Sigmoid colon (tissue), 7 donors: ENCODE measurements around the gene MGAT5. TPM values are rescaled to one million over a fixed set of nuclear protein-coding genes. Genes with fewer than 3 reads are reported as not detected.

Source experiments
- DNase-seq: peaks from one replicate; pipeline ENCODE4 v3.0.0-alpha.2; 2019
- H3K27ac ChIP-seq, 4 donors: fragments of 200-600 bp; sonication (generic); one replicate each; pipeline ENCODE4 v1.5.1; 2016 to 2019; ENCODE audit warnings: mild to moderate bottlenecking in 1 of 4
- H3K27me3 ChIP-seq, 3 donors: fragments of 200-600 bp; sonication (generic); one replicate each; pipeline ENCODE4 v1.5.1; 2019; ENCODE audit warnings: mild to moderate bottlenecking in 1 of 3
- H3K36me3 ChIP-seq, 4 donors: fragments of 200-600 bp; sonication (generic); one replicate each; pipeline ENCODE4 v1.5.1; 2016 to 2019
- H3K4me1 ChIP-seq, 4 donors: fragments of 200-600 bp; sonication (generic); one replicate each; pipeline ENCODE4 v1.5.1; 2017 to 2019
- H3K4me3 ChIP-seq, 4 donors: fragments of 200-600 bp; sonication (generic); one replicate each; pipeline ENCODE4 v1.5.1; 2017 to 2019; ENCODE audit warnings: mild to moderate bottlenecking in 2 of 4, moderate library complexity in 1 of 4
- H3K9me3 ChIP-seq, 4 donors: fragments of 200-600 bp in 3 of 4; sonication (generic) in 3 of 4; one replicate each; pipeline versions ENCODE4 v1.5.1 to v1.6.1; 2013 to 2019
- EP300 ChIP-seq, 4 donors: sonication (generic); formaldehyde crosslinking; IDR thresholded peaks; one replicate each; pipeline ENCODE4 v1.6.1; 2017; ENCODE audit warnings: antibody characterized with exemption in 4 of 4
- POLR2A ChIP-seq, 2 donors: fragments of 450-650 bp; IDR thresholded peaks; one replicate each; pipeline ENCODE4 v1.6.1; 2016; ENCODE audit warnings: antibody characterized with exemption in 2 of 2, mild to moderate bottlenecking in 2 of 2, moderate library complexity in 2 of 2
- POLR2AphosphoS5 ChIP-seq, 4 donors: sonication (generic); formaldehyde crosslinking; IDR thresholded peaks; one replicate each; pipeline ENCODE4 v1.6.1; 2017; ENCODE audit warnings: antibody characterized with exemption in 4 of 4
- WGBS, 2 donors: extraction: QIAGEN DNeasy Blood & Tissue Kit; methylation state at CpG; one replicate each; pipeline ENCODE4 v1.1.7; 2013; 5-methylcytosine and 5-hydroxymethylcytosine counted together
- intact Hi-C: fragments of 100-400 bp; cut with DNase I; formaldehyde crosslinking; loops from one replicate; pipeline ENCODE4 v1.15.1; 2023
- polyA plus RNA-seq, 3 donors: library from polyadenylated mRNA; stranded (reverse); fragments of 200-250 nt; gene quantifications; one replicate each; pipeline ENCODE4 v1.2.3, GENCODE V29; 2013
- total RNA-seq, 4 donors: library from RNA; depleted of rRNA; stranded (reverse); fragments of >200 nt; gene quantifications; one replicate each; pipeline ENCODE4 v1.1.0, GENCODE V29; 2016
- TF ChIP-seq, protein P1 (sequence below), 4 experiments: fragments of 450-650 bp in 3 of 4; fragments of 200-600 bp in 1 of 4; IDR thresholded peaks; one replicate each; pipeline ENCODE4 v1.5.1; 2016 to 2019; ENCODE audit warnings: antibody characterized with exemption in 4 of 4, mild to moderate bottlenecking in 3 of 4, moderate library complexity in 2 of 4
- donor health status: healthy with polysubstance abuse.
- donor health status: Bipolar disorder and iron deficiency.
- donor health status: healthy.

The MGAT5 gene
- total and polyA plus RNA-seq, 7 donors: 3.0 to 42.4 (median 30.3) TPM

GRCh38 chr2:134372611-134373131 lies 118.8 kb downstream of the MGAT5 start:
- Histone ChIP-seq H3K27ac (peak overlapping the region in 1 of 4 donors; percentile 12), H3K4me3 (no peak overlapping the region), H3K36me3 (no peaks in the 10 kb centered on the region), H3K4me1 (peaks cover 0 to 46% (median 33%) of the 10 kb centered on the region in 4 donors), H3K9me3 (no peaks in the 10 kb centered on the region), H3K27me3 (no peaks in the 10 kb centered on the region)
- no peak for TF ChIP-seq POLR2A (IDR thresholded peaks at IDR 0.05)
- TF ChIP-seq EP300 (IDR thresholded peaks at IDR 0.05): no peak
- no peak for TF ChIP-seq POLR2AphosphoS5 (IDR thresholded peaks at IDR 0.05)
- TF ChIP-seq, protein P1, sequence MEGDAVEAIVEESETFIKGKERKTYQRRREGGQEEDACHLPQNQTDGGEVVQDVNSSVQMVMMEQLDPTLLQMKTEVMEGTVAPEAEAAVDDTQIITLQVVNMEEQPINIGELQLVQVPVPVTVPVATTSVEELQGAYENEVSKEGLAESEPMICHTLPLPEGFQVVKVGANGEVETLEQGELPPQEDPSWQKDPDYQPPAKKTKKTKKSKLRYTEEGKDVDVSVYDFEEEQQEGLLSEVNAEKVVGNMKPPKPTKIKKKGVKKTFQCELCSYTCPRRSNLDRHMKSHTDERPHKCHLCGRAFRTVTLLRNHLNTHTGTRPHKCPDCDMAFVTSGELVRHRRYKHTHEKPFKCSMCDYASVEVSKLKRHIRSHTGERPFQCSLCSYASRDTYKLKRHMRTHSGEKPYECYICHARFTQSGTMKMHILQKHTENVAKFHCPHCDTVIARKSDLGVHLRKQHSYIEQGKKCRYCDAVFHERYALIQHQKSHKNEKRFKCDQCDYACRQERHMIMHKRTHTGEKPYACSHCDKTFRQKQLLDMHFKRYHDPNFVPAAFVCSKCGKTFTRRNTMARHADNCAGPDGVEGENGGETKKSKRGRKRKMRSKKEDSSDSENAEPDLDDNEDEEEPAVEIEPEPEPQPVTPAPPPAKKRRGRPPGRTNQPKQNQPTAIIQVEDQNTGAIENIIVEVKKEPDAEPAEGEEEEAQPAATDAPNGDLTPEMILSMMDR (IDR thresholded peaks at IDR 0.05): no peak
- DNase-seq: peak; percentile 61
- WGBS, 2 donors: 74 to 82% methylated on average over 7 of the region's 7 CpGs
- intact Hi-C loops: loop anchor here (10.0 kb wide), 1 partner anchor 542 kb away; the partner anchor contains the start of gene CCNT2

GRCh38 chr2:134375935-134376334 lies 122.1 kb downstream of the MGAT5 start:
- Histone ChIP-seq H3K27ac (peak overlapping the region; percentile 63 to 81 (median 74)), H3K36me3 (no peaks in the 10 kb centered on the region), H3K4me1 (peaks cover 0 to 55% (median 40%) of the 10 kb centered on the region in 4 donors), H3K4me3 (no peak overlapping the region), H3K27me3 (no peaks in the 10 kb centered on the region), H3K9me3 (no peaks in the 10 kb centered on the region)
- intact Hi-C loops: loop anchor here (1.0 to 10.0 kb wide), 2 partner anchors 36 to 539 kb away; partner anchors contain the start of gene CCNT2
- DNase-seq: peak; percentile 85
- WGBS, 2 donors: 29 to 69% methylated on average over 3 of the region's 3 CpGs
- TF ChIP-seq, protein P1 (IDR thresholded peaks at IDR 0.05): peak in 3 of 4 experiments; percentile 24 to 34 (median 25)
- no peak for TF ChIP-seq EP300 (IDR thresholded peaks at IDR 0.05)
- peak in 2 of 4 donors; percentile 16 to 23 for TF ChIP-seq POLR2AphosphoS5 (IDR thresholded peaks at IDR 0.05)
- TF ChIP-seq POLR2A (IDR thresholded peaks at IDR 0.05): no peak

GRCh38 chr2:134377730-134378129 lies 123.9 kb downstream of the MGAT5 start:
- peaks cover 0 to 42% (median 36%) of the 10 kb centered on the region in 4 donors for H3K4me1 ChIP-seq
- intact Hi-C loops: loop anchor here (10.0 kb wide), 1 partner anchor 537 kb away; the partner anchor contains the start of gene CCNT2
- no peak for DNase-seq
- H3K27me3 ChIP-seq: no peaks in the 10 kb centered on the region
- no peaks in the 10 kb centered on the region for H3K36me3 ChIP-seq
- 91 to 95% methylated on average over 7 of the region's 7 CpGs for WGBS, 2 donors
- H3K4me3 ChIP-seq: no peak overlapping the region
- H3K9me3 ChIP-seq: no peaks in the 10 kb centered on the region
- TF ChIP-seq EP300 (IDR thresholded peaks at IDR 0.05): no peak
- TF ChIP-seq, protein P1 (IDR thresholded peaks at IDR 0.05): no peak
- no peak for TF ChIP-seq POLR2A (IDR thresholded peaks at IDR 0.05)
- no peak for TF ChIP-seq POLR2AphosphoS5 (IDR thresholded peaks at IDR 0.05)
- H3K27ac ChIP-seq: peak overlapping the region in 2 of 4 donors; percentile 50 to 70

GRCh38 chr2:134379293-134379692 lies 125.4 kb downstream of the MGAT5 start:
- H3K4me1 ChIP-seq: peaks cover 0 to 37% (median 31%) of the 10 kb centered on the region in 4 donors
- intact Hi-C loops: loop anchor here (10.0 kb wide), 1 partner anchor 536 kb away; the partner anchor contains the start of gene CCNT2
- peak overlapping the region in 3 of 4 donors; percentile 45 to 50 (median 46) for H3K27ac ChIP-seq
- no peak for DNase-seq
- H3K36me3 ChIP-seq: no peaks in the 10 kb centered on the region
- TF ChIP-seq, protein P1 (IDR thresholded peaks at IDR 0.05): no peak
- TF ChIP-seq POLR2A (IDR thresholded peaks at IDR 0.05) (no peak), EP300 (IDR thresholded peaks at IDR 0.05) (no peak), POLR2AphosphoS5 (IDR thresholded peaks at IDR 0.05) (no peak)
- H3K4me3 ChIP-seq: no peak overlapping the region
- no peaks in the 10 kb centered on the region for H3K9me3 ChIP-seq
- 85 to 93% methylated on average over 6 of the region's 6 CpGs for WGBS, 2 donors
- H3K27me3 ChIP-seq: no peaks in the 10 kb centered on the region
